Ascending aorta (tissue), 2 donors: ENCODE measurements around the gene TP53INP2. TPM values are rescaled to one million over a fixed set of nuclear protein-coding genes. Genes with fewer than 3 reads are reported as not detected.
"Not testable (repeated sequence)": the region's sequence is repeated elsewhere in the genome, so short reads cannot be mapped to it uniquely, and the experiment has no call there.

ENCODE experiments used
- DNase-seq, 2 donors: peaks; one replicate each; pipeline ENCODE4 v3.0.0-alpha.2; 2019; ENCODE audit warnings: low spot score in 2 of 2
- H3K27ac ChIP-seq, 2 donors: fragments of 200-600 bp; sonication (generic); one replicate each; pipeline ENCODE4 v1.5.1; 2016 to 2017; ENCODE audit warnings: mild to moderate bottlenecking in 1 of 2
- H3K27me3 ChIP-seq: fragments of 200-600 bp; sonication (generic); one replicate; pipeline ENCODE4 v1.5.1; 2017
- H3K36me3 ChIP-seq, 2 donors: fragments of 200-600 bp; sonication (generic); one replicate each; pipeline ENCODE4 v1.5.1; 2016
- H3K4me1 ChIP-seq, 2 donors: fragments of 200-600 bp; sonication (generic); one replicate each; pipeline ENCODE4 v1.5.1; 2016 to 2017; ENCODE audit warnings: mild to moderate bottlenecking in 1 of 2
- H3K4me3 ChIP-seq, 2 donors: fragments of 200-600 bp; sonication (generic); one replicate each; pipeline ENCODE4 v1.5.1; 2016 to 2017; ENCODE audit warnings: mild to moderate bottlenecking in 1 of 2
- H3K9me3 ChIP-seq, 2 donors: fragments of 200-600 bp; sonication (generic); one replicate each; pipeline ENCODE4 v1.5.1; 2016
- intact Hi-C: fragments of 100-400 bp; cut with DNase I; formaldehyde crosslinking; loops from one replicate; pipeline ENCODE4 v1.15.1; 2023
- total RNA-seq: library from RNA; depleted of rRNA; stranded (reverse); fragments of >200 nt; gene quantifications from one replicate; pipeline ENCODE4 v1.1.0, GENCODE V29; 2016
- TF ChIP-seq, protein P1 (sequence below), 3 experiments: fragments of 200-600 bp in 2 of 3; fragments of 450-650 bp in 1 of 3; sonication (generic) in 2 of 3; IDR thresholded peaks; one replicate each; pipeline ENCODE4 v1.5.1; 2016 to 2019; ENCODE audit warnings: antibody characterized with exemption in 3 of 3, mild to moderate bottlenecking in 1 of 3, moderate library complexity in 1 of 3

TP53INP2 gene
- total RNA-seq, 1 donor from 2014 or later: 6.2 TPM

GRCh38 chr20:34715384-34715783 lies 11.2 kb downstream of the TP53INP2 start:
- H3K27ac ChIP-seq: no peak overlapping the region
- H3K36me3 ChIP-seq: peaks cover 20% of the 10 kb centered on the region in 2 donors
- TF ChIP-seq, protein P1, sequence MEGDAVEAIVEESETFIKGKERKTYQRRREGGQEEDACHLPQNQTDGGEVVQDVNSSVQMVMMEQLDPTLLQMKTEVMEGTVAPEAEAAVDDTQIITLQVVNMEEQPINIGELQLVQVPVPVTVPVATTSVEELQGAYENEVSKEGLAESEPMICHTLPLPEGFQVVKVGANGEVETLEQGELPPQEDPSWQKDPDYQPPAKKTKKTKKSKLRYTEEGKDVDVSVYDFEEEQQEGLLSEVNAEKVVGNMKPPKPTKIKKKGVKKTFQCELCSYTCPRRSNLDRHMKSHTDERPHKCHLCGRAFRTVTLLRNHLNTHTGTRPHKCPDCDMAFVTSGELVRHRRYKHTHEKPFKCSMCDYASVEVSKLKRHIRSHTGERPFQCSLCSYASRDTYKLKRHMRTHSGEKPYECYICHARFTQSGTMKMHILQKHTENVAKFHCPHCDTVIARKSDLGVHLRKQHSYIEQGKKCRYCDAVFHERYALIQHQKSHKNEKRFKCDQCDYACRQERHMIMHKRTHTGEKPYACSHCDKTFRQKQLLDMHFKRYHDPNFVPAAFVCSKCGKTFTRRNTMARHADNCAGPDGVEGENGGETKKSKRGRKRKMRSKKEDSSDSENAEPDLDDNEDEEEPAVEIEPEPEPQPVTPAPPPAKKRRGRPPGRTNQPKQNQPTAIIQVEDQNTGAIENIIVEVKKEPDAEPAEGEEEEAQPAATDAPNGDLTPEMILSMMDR (IDR thresholded peaks at IDR 0.05): no peak

GRCh38 chr20:34716921-34717229 lies 12.7 kb downstream of the TP53INP2 start:
- intact Hi-C loops: no loop called here
- Histone ChIP-seq H3K27me3 (no peaks in the 10 kb centered on the region), H3K4me1 (no peaks in the 10 kb centered on the region), H3K9me3 (no peaks in the 10 kb centered on the region), H3K4me3 (no peak overlapping the region), H3K36me3 (peaks cover 20 to 25% of the 10 kb centered on the region in 2 donors), H3K27ac (no peak overlapping the region)
- TF ChIP-seq, protein P1 (IDR thresholded peaks at IDR 0.05): no peak
- DNase-seq: no peak

More at GRCh38 chr20:34715384-34715783, 11.2 kb downstream of the TP53INP2 start:
- H3K4me3 ChIP-seq: no peak overlapping the region
- H3K4me1 ChIP-seq: peaks cover 3% of the 10 kb centered on the region in 2 donors
- H3K9me3 ChIP-seq: no peaks in the 10 kb centered on the region
- no peak for DNase-seq
- intact Hi-C loops: no loop called here
- no peaks in the 10 kb centered on the region for H3K27me3 ChIP-seq

DNA sequence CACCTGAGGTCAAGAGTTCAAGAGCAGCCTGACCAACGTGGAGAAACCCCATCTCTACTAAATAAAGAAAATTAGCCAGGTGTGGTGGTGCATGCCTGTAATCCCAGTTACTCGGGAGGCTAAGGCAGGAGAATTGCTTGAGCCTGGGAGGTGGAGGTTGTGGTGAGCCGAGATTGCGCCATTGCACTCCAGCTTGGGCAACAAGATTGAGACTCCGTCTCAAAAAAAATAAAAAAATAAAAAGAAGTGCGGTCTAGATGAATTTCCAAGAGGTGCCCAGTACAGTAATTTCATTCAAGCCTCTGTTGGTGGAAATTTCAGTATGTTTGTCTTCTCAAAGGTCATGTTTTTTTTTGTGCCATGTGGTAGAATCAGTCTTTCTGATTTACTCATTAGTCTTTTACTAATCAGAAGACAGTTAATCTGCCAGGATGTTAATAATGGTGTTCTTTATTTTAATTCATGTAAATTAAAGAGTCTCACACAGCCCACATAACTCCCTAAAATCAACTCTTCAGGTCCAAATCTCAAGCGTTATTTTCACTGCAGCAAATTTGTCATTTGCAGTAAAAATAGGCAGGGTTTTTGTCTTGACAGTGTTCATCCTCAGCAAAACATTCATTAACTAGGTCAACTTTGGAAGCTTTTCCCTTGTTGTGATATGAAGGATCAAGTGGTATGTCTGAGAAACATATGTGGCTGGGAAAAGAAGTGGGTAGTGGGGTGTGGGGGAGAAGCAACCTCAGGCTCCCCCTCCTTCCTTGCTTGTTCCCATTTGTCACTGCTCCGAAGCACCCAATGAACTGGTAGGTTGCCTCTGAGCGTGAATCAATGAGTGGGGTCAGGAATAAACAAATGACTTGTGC lies 13.3 kb downstream of the TP53INP2 start:
- TF ChIP-seq, protein P1 (IDR thresholded peaks at IDR 0.05): no peak
- no peak for DNase-seq
- H3K4me1 ChIP-seq: no peaks in the 10 kb centered on the region
- H3K27me3 ChIP-seq: no peaks in the 10 kb centered on the region
- intact Hi-C loops: no loop called here
- H3K9me3 ChIP-seq: no peaks in the 10 kb centered on the region
- H3K27ac ChIP-seq: no peak overlapping the region
- H3K4me3 ChIP-seq: no peak overlapping the region
- H3K36me3 ChIP-seq: peaks cover 20 to 25% of the 10 kb centered on the region in 2 donors

DNA sequence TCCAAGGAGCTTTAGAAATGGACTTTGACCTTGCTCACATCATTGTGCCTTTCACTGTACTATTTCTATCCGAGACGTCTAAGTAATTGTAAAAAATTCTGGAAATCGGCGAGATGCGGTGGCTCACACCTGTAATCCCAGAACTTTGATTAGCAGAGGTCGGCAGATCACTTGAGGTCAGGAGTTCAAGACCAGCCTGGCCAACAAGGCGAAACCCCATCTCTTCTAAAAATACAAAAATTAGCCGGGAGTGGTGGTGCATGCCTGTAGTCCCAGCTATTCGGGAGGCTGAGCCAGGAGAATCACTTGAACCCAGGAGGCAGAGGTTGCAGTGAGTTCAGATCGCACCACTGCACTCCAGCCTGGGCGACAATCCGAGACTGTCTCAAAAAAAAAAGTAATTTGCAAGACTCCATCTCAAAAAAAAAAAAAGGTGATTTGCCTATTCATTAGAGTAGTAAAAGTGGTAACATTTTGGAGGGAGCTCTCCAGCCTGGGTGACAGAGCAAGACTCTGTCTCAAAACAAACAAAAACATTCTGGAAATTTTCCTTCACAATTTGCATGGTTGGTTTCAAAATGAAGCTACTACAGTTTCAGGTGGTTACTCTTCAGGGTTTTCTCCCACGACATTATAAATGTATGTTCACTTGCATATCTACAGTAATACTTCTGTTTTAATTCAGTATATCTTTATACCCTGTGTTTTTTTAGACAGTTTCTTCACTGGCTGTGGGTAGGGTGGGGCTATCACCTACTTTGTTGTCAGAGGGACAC lies 15.3 kb downstream of the TP53INP2 start:
- H3K4me3 ChIP-seq, DNase-seq, H3K27ac ChIP-seq, intact Hi-C loops, H3K9me3 ChIP-seq, H3K27me3 ChIP-seq, H3K4me1 ChIP-seq: not testable (repeated sequence)
- H3K36me3 ChIP-seq: peaks cover 18 to 30% of the 10 kb centered on the region in 2 donors

- Histone ChIP-seq H3K27me3 (no peaks in the 10 kb centered on the region), H3K27ac (no peak overlapping the region), H3K4me3 (no peak overlapping the region), H3K9me3 (no peaks in the 10 kb centered on the region), H3K4me1 (no peaks in the 10 kb centered on the region), H3K36me3 (peaks cover 25 to 30% of the 10 kb centered on the region in 2 donors)
- intact Hi-C loops: no loop called here
- TF ChIP-seq, protein P1 (IDR thresholded peaks at IDR 0.05): no peak
- no peak for DNase-seq
Measured at GRCh38 chr20:34720266-34720665, 16.1 kb downstream of the TP53INP2 start.

- H3K4me1 ChIP-seq, DNase-seq, H3K4me3 ChIP-seq, H3K27ac ChIP-seq, intact Hi-C loops, H3K9me3 ChIP-seq, H3K27me3 ChIP-seq: not testable (repeated sequence)
- H3K36me3 ChIP-seq: peaks cover 35 to 46% of the 10 kb centered on the region in 2 donors
Measured at GRCh38 chr20:34722560-34722959, 18.4 kb downstream of the TP53INP2 start.
